HG02943 (cell line): ENCODE results near the gene FOXN3.

Experiments
- ATAC-seq: cut with Tn5 transposase; IDR thresholded peaks from one replicate; pipeline ENCODE4 v1.9.1; 2021; ENCODE audit warnings: mild to moderate bottlenecking, low read depth, moderate library complexity; ENCODE audit not compliant: unreplicated experiment

FOXN3 gene

GRCh38 chr14:89146274-89146673 lies 270.8 kb downstream of the FOXN3 start:
- ATAC-seq, result no peak

GRCh38 chr14:89144642-89145041 lies 272.4 kb downstream of the FOXN3 start:
- no peak for ATAC-seq

- ATAC-seq, result no peak
Measured at GRCh38 chr14:89144066-89144465, 273.0 kb downstream of the FOXN3 start.

GRCh38 chr14:89143595-89143994 lies 273.4 kb downstream of the FOXN3 start:
- ATAC-seq, result no peak

- no peak for ATAC-seq
Measured at GRCh38 chr14:89142366-89142765, 274.7 kb downstream of the FOXN3 start.

- ATAC-seq, result no peak
Measured at GRCh38 chr14:89141862-89142261, 275.2 kb downstream of the FOXN3 start.

GRCh38 chr14:89140326-89140725 lies 276.7 kb downstream of the FOXN3 start:
- ATAC-seq, result no peak

GRCh38 chr14:89139404-89140247 lies 277.4 kb downstream of the FOXN3 start:
- no peak for ATAC-seq

- ATAC-seq, result no peak
Measured at GRCh38 chr14:89138846-89139245, 278.2 kb downstream of the FOXN3 start.

GRCh38 chr14:89137526-89138163 lies 279.4 kb downstream of the FOXN3 start:
- ATAC-seq, result no peak

- no peak for ATAC-seq
Measured at GRCh38 chr14:89136587-89136986, 280.4 kb downstream of the FOXN3 start.

GRCh38 chr14:89134640-89135039 lies 282.4 kb downstream of the FOXN3 start:
- no peak for ATAC-seq

- no peak for ATAC-seq
Measured at GRCh38 chr14:89131004-89131750, 285.9 kb downstream of the FOXN3 start.

- no peak for ATAC-seq
Measured at GRCh38 chr14:89129570-89129969, 287.5 kb downstream of the FOXN3 start.

GRCh38 chr14:89128311-89129026 lies 288.6 kb downstream of the FOXN3 start:
- ATAC-seq, result no peak

GRCh38 chr14:89126461-89126860 lies 290.6 kb downstream of the FOXN3 start:
- ATAC-seq, result no peak

- no peak for ATAC-seq
Measured at GRCh38 chr14:89125216-89125615, 291.8 kb downstream of the FOXN3 start.

- no peak for ATAC-seq
Measured at GRCh38 chr14:89123851-89124250, 293.2 kb downstream of the FOXN3 start.

- ATAC-seq, result no peak
Measured at GRCh38 chr14:89123215-89123614, 293.8 kb downstream of the FOXN3 start.

GRCh38 chr14:89121968-89122620 lies 294.9 kb downstream of the FOXN3 start:
- ATAC-seq, result no peak
